HPDE6-E6E7 (cell line): Measurements from ENCODE around the gene CEP78.
"Not testable (repeated sequence)": the region's sequence is repeated elsewhere in the genome, so short reads cannot be mapped to it uniquely, and the experiment has no call there.

Experiments used
- DNase-seq: peaks from one replicate; pipeline ENCODE4 v3.0.0; 2011; ENCODE audit warnings: missing footprints; ENCODE audit errors: extremely low spot score

The CEP78 gene, protein sequence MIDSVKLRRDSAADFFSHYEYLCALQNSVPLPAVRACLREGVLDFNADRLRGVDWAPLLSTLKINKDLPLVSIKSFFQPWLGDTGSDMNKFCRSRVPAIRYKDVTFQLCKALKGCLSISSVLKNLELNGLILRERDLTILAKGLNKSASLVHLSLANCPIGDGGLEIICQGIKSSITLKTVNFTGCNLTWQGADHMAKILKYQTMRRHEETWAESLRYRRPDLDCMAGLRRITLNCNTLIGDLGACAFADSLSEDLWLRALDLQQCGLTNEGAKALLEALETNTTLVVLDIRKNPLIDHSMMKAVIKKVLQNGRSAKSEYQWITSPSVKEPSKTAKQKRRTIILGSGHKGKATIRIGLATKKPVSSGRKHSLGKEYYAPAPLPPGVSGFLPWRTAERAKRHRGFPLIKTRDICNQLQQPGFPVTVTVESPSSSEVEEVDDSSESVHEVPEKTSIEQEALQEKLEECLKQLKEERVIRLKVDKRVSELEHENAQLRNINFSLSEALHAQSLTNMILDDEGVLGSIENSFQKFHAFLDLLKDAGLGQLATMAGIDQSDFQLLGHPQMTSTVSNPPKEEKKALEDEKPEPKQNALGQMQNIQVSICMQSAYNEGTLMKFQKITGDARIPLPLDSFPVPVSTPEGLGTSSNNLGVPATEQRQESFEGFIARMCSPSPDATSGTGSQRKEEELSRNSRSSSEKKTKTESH

GRCh38 chr9:78235762-78236550, at the start of gene CEP78:
Gene CEP78, plus strand, starts transcription at chr9:78236075. Its CDS starts 276 bp downstream, at chr9:78236351.
- DNase-seq: peak; percentile 92

DNA sequence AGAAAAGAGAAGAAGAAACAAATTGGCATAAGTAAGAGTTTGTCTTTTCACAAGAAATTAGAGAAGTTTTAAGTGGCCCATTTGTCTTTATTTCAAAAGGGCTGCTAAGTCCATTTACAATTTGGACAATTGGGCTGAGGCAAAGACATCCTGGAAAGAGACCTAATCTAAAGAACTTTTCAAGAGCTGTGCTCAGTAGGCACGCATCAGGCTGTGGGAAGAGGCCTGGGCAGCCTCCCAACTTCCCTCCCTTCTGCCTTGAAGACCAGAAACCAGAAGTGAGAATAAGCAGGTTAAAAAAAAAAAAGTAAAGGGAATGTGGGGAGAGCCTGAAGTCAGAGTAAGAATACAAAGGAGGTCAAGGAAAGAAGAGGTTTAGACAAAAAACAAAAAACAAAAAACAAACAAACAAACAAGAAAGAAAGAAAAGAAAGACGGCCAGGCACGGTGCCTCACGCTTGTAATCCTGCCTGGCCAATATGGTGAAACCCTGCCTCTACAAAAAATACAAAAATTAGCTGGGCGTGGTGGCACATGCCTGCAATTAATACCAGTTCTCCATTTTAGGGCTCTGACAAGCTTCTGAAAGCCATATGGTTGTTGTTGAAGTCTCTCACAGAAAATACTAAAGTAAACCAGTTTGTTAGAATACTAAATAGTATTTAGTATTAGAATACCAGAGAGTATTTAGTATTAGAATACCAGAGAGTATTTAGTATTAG, 48.0 kb upstream of the CEP78 start:
- DNase-seq: no peak

- no peak for DNase-seq
Observed at GRCh38 chr9:78188594-78188993, 47.3 kb upstream of the CEP78 start.

DNA sequence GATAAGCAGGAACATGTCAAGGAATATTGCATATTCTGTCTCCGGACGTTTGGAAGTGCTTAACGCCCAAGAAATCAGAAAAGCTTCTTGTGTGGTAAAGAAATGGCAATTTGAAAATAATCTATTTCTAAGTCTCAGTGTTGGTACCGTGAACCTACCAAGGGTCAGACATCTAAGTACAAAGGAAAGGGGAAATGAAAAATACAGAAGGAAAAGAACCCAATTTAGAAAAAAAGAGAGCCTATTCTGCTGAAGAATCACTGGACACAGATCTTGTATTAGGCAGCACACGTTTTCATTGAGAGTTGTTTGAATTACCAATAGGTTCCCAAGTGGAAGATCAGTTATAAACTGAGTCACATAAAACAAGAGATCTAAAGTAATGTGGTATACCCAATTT, 46.9 kb upstream of the CEP78 start:
- no peak for DNase-seq

DNA sequence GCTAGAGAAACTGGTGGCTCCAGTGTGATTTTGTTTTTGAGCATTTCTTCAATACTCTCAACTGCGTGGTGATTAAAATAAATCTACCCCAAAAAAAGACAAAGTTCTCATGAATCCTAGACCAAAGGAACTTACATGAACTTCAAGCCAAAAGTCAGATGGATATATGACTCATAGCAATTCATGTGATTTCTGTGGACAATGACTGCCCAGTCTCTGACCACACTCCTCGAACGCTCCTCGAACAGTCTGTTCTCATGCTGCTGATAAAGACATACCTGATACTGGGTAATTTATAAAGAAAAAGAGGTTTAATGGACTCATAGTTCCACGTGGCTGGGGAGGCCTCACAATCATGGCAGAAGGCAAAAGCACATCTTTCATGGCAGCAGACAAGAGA, 46.4 kb upstream of the CEP78 start:
- DNase-seq: no peak

DNA sequence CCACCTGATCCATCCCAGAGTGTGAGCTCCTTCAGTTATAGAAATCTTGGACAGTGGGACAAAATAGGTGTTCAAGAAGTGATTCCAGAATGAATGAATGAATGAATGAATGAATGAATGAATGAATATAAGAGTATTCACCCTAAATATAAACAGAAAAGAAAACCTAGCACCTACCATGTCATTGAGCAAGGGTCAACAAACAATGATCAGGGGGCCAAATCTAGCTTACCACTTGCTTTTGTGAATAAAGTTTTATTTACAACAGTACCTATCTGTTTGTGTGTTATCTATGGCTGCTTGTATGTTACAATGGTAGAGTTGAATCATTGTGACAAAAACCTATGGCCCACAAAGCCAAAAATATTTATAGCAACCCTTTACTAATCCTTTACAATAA, 43.9 kb upstream of the CEP78 start:
- no peak for DNase-seq

DNA sequence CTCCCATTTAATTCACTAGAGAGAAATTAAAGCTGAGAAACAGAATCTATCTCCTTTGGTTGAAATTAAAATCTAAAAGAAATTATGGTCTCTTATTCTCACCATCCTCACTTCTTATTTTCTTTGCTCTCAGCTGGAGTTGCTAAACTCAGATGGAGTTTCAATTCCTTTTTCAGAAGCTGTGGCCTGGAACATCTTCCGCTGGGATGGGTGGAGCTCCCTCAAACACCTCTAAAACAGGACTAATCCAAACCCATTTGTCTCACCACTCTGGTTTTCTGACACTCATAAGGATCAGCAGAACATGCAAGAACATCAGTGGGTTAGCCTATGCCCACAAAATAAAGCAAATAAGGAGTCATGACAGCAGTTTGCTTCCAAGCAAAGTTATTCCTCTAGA, 39.6 kb upstream of the CEP78 start:
- no peak for DNase-seq

DNA sequence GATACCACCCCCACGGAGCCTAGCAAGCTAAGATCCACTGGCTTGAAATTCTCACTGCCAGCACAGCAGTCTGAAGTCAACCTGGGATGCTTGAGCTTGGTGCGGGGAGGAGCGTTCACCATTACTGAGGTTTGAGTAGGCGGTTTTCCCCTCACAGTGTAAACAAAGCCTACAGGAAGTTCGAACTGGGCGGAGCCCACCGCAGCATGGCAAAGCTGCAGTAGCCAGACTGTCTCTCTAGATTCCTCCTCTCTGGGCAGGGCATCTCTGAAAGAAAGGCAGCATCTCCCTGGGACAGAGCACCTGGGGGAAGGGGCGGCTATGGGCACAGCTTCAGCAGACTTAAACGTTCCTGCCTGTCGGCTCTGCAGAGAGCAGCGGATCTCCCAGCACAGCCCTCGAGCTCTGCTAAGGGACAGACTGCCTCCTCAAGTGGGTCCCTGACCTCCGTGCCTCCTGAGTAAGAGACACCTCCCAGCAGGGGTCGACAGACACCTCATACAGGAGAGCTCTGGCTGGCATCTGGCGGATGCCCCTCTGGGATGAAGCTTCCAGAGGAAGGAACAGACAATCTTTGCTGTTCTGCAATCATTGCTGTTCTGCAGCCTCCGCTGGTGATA, 34.6 kb upstream of the CEP78 start:
- DNase-seq: not testable (repeated sequence)

GRCh38 chr9:78207319-78207718, 28.6 kb upstream of the CEP78 start:
- no peak for DNase-seq

GRCh38 chr9:78207901-78208300, 28.0 kb upstream of the CEP78 start:
- DNase-seq: no peak

DNA sequence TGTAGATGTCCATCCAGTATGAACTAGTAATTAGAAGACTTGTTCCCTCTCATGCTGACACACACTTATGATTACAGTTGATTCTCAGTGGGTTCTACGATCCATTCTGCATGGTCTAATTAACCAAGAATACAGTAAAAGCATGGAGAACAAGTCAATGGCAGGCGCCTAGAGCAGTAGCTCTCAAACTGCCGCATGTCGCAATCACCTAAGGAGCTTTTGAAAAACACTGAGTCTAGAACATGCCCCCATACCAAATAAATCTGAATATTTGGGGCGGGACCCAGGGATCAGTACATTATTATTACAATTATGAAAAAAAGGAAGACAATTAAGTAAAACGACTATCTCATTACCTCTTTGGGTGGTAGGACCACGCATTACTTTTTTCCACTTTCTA, 26.7 kb upstream of the CEP78 start:
- no peak for DNase-seq

GRCh38 chr9:78210841-78211301, 25.0 kb upstream of the CEP78 start:
- no peak for DNase-seq

DNA sequence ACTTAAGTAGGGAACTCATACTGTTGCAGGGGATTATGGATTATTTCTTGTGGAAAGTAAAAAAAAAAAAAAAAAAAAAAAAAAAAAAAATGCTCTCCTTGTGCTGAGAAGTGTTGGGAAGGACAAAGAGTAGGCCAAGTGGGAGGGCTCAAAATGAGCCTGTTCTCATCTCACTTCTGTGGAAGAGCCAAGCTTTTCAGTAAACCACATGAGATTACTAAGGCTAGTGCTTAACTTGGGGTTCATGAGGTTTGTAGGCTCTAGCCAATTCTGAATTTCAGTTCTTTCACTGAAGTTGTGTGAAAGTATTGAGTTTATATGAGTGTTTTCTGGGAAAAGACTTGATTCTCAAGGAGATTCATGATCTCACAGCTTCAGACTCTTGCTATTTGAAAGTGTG, 23.0 kb upstream of the CEP78 start:
- DNase-seq: no peak

- peak; percentile 32 for DNase-seq
Observed at GRCh38 chr9:78213712-78214111, 22.2 kb upstream of the CEP78 start.

DNA sequence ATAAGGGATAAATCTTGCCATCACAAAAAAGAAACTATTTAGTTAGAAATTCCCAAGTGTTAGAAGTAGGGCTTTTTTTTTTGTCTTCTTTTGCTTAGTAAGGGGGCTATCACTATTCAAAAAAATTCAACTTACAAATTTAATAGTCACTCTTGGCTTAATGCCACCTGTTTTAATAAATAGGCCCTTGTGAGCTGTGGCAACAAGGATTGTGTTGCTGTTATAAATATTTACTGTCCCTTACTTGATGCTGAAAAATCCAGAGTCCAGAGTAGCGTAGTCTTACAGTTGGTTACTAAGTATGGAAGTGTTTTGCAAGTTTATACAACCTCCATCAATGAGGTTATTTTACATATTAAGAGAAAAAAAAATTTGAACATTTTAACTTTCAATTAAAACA, 21.4 kb upstream of the CEP78 start:
- DNase-seq: no peak

DNA sequence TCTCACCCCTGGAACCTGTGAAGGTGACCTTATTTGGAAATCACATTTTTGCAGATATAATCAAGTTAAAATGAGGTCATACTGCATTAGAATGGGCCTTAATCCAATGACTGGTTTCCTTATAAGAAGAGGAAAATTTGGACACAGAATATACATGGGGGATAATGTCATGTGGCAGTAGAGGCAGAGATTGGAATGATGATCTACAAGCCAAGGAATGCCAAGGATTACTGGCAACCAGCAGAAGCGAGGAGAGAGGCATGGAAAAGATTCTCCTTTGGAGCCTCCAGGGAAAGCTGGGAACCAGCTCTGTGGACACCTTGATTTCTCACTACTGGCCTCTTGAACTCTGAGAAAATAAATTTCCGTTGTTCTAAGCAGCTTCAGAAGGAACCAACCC, 20.2 kb upstream of the CEP78 start:
- DNase-seq: no peak

GRCh38 chr9:78218890-78219289, 17.0 kb upstream of the CEP78 start:
- no peak for DNase-seq

DNA sequence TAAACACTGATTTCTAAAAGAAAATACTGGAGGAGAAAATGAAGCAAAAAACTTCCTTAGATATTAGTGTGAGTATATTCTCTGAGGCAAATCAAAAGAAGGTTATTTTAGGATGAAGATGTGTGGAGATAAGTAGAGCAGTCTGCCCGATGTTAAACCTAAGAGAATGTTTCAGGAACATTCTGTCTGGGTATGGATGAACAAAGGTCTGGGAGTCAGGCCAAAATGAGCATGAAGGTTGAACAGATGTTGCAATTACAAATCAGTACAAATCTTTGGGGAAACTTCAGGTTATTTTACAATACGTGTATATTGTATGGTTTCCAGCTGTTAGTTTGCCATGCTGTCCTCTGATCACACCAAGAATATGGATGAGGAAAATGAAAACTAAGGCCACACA, 14.4 kb upstream of the CEP78 start:
- no peak for DNase-seq

GRCh38 chr9:78221841-78222240, 14.0 kb upstream of the CEP78 start:
- DNase-seq: not testable (repeated sequence)

DNA sequence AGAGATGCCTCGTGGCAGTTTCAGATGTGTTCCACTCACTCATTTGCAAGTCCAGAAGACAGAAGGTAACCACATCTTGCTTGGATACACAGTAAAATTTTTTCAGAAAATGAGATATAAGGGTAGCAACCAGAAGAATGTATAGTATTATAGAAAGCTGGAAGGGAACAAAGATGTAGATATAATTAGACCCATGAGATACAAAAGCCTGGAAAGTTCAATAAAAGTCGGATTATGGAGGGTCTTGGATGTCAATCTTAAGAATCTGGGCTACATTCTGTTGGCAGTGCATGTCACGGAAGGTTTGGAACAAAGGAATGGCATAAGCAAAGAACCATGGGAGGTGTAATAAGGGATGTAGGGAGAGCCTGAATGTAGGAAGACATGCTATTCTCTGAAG, 5.1 kb upstream of the CEP78 start:
- no peak for DNase-seq

DNA sequence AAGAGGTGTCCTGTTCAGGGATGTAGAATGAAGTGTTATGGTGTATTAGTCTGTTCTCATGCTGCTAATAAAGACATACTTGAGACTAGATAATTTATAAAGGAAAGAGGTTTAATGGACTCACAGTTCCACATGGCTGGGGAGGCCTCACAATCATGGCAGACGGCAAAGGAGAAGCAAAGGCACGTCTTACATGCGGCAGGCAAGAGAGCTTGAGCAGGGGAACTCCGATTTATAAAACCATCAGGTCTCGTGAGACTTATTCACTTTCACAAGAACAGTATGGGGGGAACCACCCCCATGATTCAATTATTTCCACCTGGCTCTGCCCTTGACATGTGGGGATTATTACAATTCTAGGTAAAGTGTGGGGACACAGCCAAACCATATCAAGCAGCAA, 3.4 kb upstream of the CEP78 start:
- not testable (repeated sequence) for DNase-seq
